Psoas muscle (tissue), 8 donors: Measurements from ENCODE around the gene MAFF. TPM values are rescaled to one million over a fixed set of nuclear protein-coding genes. Genes with fewer than 3 reads are reported as not detected.

Source experiments
- ATAC-seq, 4 donors: fragments of 200-7000 bp; cut with Tn5 transposase; one replicate each; pipeline ENCODE4 v1.9.1; 2020; ENCODE audit warnings: moderate library complexity in 3 of 4, mild to moderate bottlenecking in 2 of 4
- DNase-seq, 2 donors: peaks; one replicate each; pipeline ENCODE4 v3.0.0-alpha.2; 2020
- H3K27ac ChIP-seq: fragments of 200-600 bp; one replicate; pipeline ENCODE4 v1.8.0; 2022
- H3K27me3 ChIP-seq, 3 donors: fragments of 200-600 bp in 1 of 3; one replicate each; pipeline versions ENCODE4 v1.6.1 to v1.8.0; 2013 to 2022; ENCODE audit warnings: low read length in 2 of 3, mild to moderate bottlenecking in 2 of 3, moderate library complexity in 1 of 3; ENCODE audit not compliant: insufficient read depth in 3 of 3
- H3K36me3 ChIP-seq, 2 donors: fragments of 200-600 bp in 1 of 2; one replicate each; pipeline versions ENCODE4 v1.6.1 to v1.8.0; 2013 to 2022; ENCODE audit warnings: low read depth in 1 of 2, mild to moderate bottlenecking in 1 of 2, moderate library complexity in 1 of 2; ENCODE audit not compliant: insufficient read depth in 1 of 2
- H3K4me1 ChIP-seq: fragments of 200-600 bp; one replicate; pipeline ENCODE4 v1.8.0; 2022
- H3K4me3 ChIP-seq: fragments of 200-600 bp; one replicate; pipeline ENCODE4 v1.8.0; 2022; ENCODE audit warnings: mild to moderate bottlenecking
- H3K9me3 ChIP-seq: fragments of 200-600 bp; one replicate; pipeline ENCODE4 v1.8.0; 2022
- WGBS, 3 donors: extraction: QIAGEN DNeasy Blood & Tissue Kit; methylation state at CpG; one replicate each; pipeline versions ENCODE4 v1.1.6 to v1.1.7; 2013; 5-methylcytosine and 5-hydroxymethylcytosine counted together
- intact Hi-C, 2 donors: fragments of 100-400 bp; cut with DNase I; formaldehyde crosslinking; loops; one replicate each; pipeline versions ENCODE4 v1.11.0 to v1.14.2; 2022
- polyA plus RNA-seq, 3 donors: library from polyadenylated mRNA; stranded (reverse); fragments of 200-250 nt; gene quantifications; one replicate each; pipeline ENCODE4 v1.2.3, GENCODE V29; 2013
- total RNA-seq, 4 donors: library from RNA; stranded (reverse); fragmentation: NEBNext Ultra II Directional in 2 of 4; extraction: Animal tissue kit (Norgen Biotek cat#: 25700) in 2 of 4; gene quantifications; one replicate each; pipeline versions ENCODE4 v1.2.1 to v1.2.4, GENCODE V29; 2021 to 2023
- TF ChIP-seq, protein P1 (sequence below): fragments of 200-600 bp; IDR thresholded peaks from one replicate; pipeline ENCODE4 v1.8.0; 2022; ENCODE audit warnings: antibody characterized with exemption
- donor health status: healthy with polysubstance abuse.
- donor health status: DM: no; HTN: no; CAD: no; lungs with moderate emphysema.
- donor health status: Bipolar disorder and iron deficiency.
- donor health status: healthy.
- donor health status: DM: yes; HTN: yes; CAD: no.
- donor health status: DM: no; HTN: no; CAD: no.
- donor health status: DM: no; HTN: no; CAD: no.
- donor health status: DM: yes; HTN: yes; CAD: no.

MAFF gene
- total and polyA plus RNA-seq, 7 donors: 5.7 to 118 (median 28.1) TPM

- no peaks in the 10 kb centered on the region for H3K27me3 ChIP-seq
- H3K36me3 ChIP-seq: no peaks in the 10 kb centered on the region
- no peak for DNase-seq
- intact Hi-C loops: loop anchor here (2.0 to 10.0 kb wide), 2 partner anchors 17 to 85 kb away; partner anchors contain the start of gene BAIAP2L2 (in 2 of the 2)
- H3K9me3 ChIP-seq: no peaks in the 10 kb centered on the region
- 85 to 89% (median 87%) methylated on average over 10 of the region's 10 CpGs for WGBS, 3 donors
- no peak overlapping the region for H3K27ac ChIP-seq
- no peak overlapping the region for H3K4me3 ChIP-seq
- TF ChIP-seq, protein P1, sequence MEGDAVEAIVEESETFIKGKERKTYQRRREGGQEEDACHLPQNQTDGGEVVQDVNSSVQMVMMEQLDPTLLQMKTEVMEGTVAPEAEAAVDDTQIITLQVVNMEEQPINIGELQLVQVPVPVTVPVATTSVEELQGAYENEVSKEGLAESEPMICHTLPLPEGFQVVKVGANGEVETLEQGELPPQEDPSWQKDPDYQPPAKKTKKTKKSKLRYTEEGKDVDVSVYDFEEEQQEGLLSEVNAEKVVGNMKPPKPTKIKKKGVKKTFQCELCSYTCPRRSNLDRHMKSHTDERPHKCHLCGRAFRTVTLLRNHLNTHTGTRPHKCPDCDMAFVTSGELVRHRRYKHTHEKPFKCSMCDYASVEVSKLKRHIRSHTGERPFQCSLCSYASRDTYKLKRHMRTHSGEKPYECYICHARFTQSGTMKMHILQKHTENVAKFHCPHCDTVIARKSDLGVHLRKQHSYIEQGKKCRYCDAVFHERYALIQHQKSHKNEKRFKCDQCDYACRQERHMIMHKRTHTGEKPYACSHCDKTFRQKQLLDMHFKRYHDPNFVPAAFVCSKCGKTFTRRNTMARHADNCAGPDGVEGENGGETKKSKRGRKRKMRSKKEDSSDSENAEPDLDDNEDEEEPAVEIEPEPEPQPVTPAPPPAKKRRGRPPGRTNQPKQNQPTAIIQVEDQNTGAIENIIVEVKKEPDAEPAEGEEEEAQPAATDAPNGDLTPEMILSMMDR: no peak
- no peak for ATAC-seq
- H3K4me1 ChIP-seq: peaks cover 19% of the 10 kb centered on the region
These were observed 1.8 kb upstream of the MAFF start for GRCh38 chr22:38199826-38200559.

DNA sequence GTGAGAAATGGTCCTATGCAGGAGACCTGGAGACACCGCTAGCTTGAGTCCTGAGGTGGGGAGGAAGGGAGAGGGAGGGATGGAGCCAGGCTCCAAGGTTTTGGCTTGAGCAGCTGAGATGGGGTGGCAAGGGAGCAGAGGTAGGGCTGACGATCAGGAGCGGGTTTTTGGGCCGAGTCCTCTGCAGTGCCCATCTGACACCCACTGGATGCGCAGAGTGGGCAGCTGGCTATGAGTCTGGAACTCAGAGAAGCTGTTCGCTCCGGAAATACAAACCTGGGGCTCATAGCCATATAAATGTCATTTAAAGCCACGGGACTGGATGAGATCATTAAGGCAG, 453 bp upstream of the MAFF start:
- DNase-seq (no peak), ATAC-seq (peak in 1 of 4 donors; percentile 28)
- 15% methylated on average over 8 of the region's 8 CpGs for WGBS, 3 donors
- peaks cover 22% of the 10 kb centered on the region for H3K4me1 ChIP-seq
- intact Hi-C loops: loop anchor here (2.0 to 10.0 kb wide), 2 partner anchors 19 to 87 kb away; partner anchors contain the start of gene BAIAP2L2 (in 2 of the 2)
- peak overlapping the region; percentile 95 for H3K27ac ChIP-seq
- TF ChIP-seq, protein P1: no peak
- peak overlapping the region; percentile 72 for H3K4me3 ChIP-seq
- no peaks in the 10 kb centered on the region for H3K9me3 ChIP-seq
- H3K27me3 ChIP-seq: no peaks in the 10 kb centered on the region
- no peaks in the 10 kb centered on the region for H3K36me3 ChIP-seq

DNA sequence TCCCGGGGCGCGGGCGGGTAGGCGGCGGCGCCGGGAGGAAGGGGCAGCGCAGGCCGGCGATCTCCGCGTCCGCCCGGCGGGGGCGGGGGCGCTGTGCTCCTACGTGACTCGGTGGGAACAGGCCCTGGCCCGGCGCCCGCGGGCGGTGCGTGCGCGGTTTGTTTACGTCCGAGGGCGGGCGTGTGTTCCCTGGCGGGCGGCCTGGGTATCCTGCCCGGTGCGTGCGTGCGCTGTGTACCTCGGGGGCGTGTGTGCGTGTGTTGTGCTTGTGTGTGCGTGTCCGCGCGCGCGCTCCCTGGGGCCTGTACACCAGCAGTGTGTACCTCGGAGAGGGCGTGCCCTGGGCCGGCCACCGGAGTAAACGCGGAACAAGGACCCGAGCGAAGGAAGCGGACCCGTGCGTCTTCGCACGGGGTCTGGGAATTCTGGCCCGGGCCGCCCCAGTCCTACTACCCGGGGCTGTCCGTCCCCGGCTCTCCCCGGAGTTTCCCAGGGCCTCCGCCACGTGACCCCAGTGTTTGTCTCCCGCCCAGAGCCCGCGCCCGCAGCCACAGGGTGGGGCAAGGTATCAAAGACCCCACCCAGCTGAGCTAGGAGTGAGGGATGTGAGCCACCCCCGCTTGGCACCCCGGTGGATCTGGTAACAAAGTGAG, 769 bp downstream of the MAFF start:
- Histone ChIP-seq H3K9me3 (no peaks in the 10 kb centered on the region), H3K36me3 (no peaks in the 10 kb centered on the region), H3K4me3 (peak overlapping the region; percentile 72), H3K27me3 (no peaks in the 10 kb centered on the region), H3K27ac (peak overlapping the region; percentile 95), H3K4me1 (peaks cover 22% of the 10 kb centered on the region)
- DNase-seq: peak; percentile 92 to 96
- 1% methylated on average over 43 to 74 of the region's 74 CpGs for WGBS, 3 donors
- TF ChIP-seq, protein P1: peak; percentile 22
- intact Hi-C loops: loop anchor here (2.0 to 10.0 kb wide), 3 partner anchors 26 to 114 kb away; partner anchors contain the start of genes BAIAP2L2 (in 2 of the 2) and CSNK1E (in 1 of the 2)
- ATAC-seq: peak; percentile 69 to 77 (median 73)

DNA sequence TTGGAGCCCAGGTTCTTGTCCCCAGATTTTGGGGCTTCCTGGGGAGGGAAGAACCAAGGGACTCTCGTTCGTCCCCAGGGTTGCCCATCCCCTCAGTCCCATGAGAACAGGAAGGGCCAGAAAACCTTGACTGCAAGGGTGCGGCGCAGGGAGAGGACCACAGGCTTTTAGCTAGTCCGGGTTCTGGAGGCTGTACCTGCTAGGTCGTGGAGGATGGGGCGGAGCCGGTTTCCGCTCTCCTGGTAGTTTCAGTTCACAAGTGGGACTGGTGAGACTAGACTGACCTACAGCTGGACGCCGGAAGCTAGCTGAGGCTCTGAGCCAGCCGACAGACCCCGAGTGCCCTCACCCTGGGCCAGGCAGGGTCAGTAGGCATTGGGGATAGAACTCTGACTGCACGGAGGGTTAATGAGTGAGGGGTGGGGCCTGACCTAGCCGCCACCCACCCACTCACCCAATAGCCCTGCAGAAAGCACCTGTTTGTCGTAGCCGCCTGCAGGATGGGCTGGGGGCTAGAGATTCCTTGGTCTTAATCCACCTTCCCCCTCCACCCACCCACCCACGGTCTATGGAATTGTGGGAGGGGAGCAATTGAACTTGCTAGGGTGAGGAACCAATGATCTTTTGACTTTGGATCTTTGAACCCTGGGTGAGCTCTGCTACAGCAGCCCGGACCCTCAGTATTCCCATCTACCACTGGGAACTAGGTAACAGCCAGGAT, 1.5 kb downstream of the MAFF start:
- TF ChIP-seq, protein P1: no peak
- Histone ChIP-seq H3K36me3 (peaks cover 0 to 6% of the 10 kb centered on the region in 2 donors), H3K4me3 (peak overlapping the region; percentile 72), H3K27ac (peak overlapping the region; percentile 95), H3K4me1 (peaks cover 22% of the 10 kb centered on the region), H3K27me3 (no peaks in the 10 kb centered on the region), H3K9me3 (no peaks in the 10 kb centered on the region)
- ATAC-seq (no peak), DNase-seq (no peak)
- intact Hi-C loops: loop anchor here (2.0 to 10.0 kb wide), 3 partner anchors 26 to 114 kb away; partner anchors contain the start of genes BAIAP2L2 (in 2 of the 2) and CSNK1E (in 1 of the 2)
- WGBS, 3 donors: 30 to 37% (median 34%) methylated on average over 19 of the region's 19 CpGs
